HEK293T (cell line): ENCODE data around the gene MID2.

Experiments
- ARNT ChIP-seq: fragments of 450-650 bp; IDR thresholded peaks from 2 replicates; pipeline ENCODE4 v1.6.1; 2017; ENCODE audit warnings: mild to moderate bottlenecking
- BHLHE40 ChIP-seq: fragments of 450-650 bp; IDR thresholded peaks from 2 replicates; pipeline ENCODE4 v1.6.1; 2016; ENCODE audit warnings: mild to moderate bottlenecking, moderate library complexity, borderline replicate concordance
- CTBP1 ChIP-seq: fragments of 450-650 bp; IDR thresholded peaks from 2 replicates; pipeline ENCODE4 v1.6.1; 2016; ENCODE audit warnings: borderline replicate concordance
- FOXA1 ChIP-seq: fragments of 450-650 bp; IDR thresholded peaks from 2 replicates; pipeline ENCODE4 v1.6.1; 2016; ENCODE audit warnings: mild to moderate bottlenecking
- FOXK2 ChIP-seq: fragments of 450-650 bp; IDR thresholded peaks from 2 replicates; pipeline ENCODE4 v1.6.1; 2016; ENCODE audit warnings: mild to moderate bottlenecking
- HDGF ChIP-seq: fragments of 450-650 bp; IDR thresholded peaks from 2 replicates; pipeline ENCODE4 v1.6.1; 2017; ENCODE audit warnings: antibody characterized with exemption, borderline replicate concordance
- L3MBTL2 ChIP-seq: fragments of 450-650 bp; conservative IDR thresholded peaks from 2 replicates; pipeline ENCODE4 v1.6.1; 2016; ENCODE audit warnings: mild to moderate bottlenecking
- LEF1 ChIP-seq: fragments of 450-650 bp; IDR thresholded peaks from 2 replicates; pipeline ENCODE4 v1.6.1; 2017; ENCODE audit warnings: mild to moderate bottlenecking, borderline replicate concordance
- NFRKB ChIP-seq: fragments of 450-650 bp; IDR thresholded peaks from 2 replicates; pipeline ENCODE4 v1.6.1; 2016; ENCODE audit warnings: mild to moderate bottlenecking, moderate library complexity
- SP1 ChIP-seq: fragments of 450-650 bp; IDR thresholded peaks from 2 replicates; pipeline ENCODE4 v1.6.1; 2017
- SUZ12 ChIP-seq: fragments of 450-650 bp; IDR thresholded peaks from 2 replicates; pipeline ENCODE4 v1.6.1; 2016; ENCODE audit warnings: mild to moderate bottlenecking
- TARDBP ChIP-seq: fragments of 450-650 bp; IDR thresholded peaks from 2 replicates; pipeline ENCODE4 v1.6.1; 2016
- TF ChIP-seq, protein P1 (sequence below): fragments of 450-650 bp; IDR thresholded peaks from 2 replicates; pipeline ENCODE4 v1.6.1; 2016

DNA sequence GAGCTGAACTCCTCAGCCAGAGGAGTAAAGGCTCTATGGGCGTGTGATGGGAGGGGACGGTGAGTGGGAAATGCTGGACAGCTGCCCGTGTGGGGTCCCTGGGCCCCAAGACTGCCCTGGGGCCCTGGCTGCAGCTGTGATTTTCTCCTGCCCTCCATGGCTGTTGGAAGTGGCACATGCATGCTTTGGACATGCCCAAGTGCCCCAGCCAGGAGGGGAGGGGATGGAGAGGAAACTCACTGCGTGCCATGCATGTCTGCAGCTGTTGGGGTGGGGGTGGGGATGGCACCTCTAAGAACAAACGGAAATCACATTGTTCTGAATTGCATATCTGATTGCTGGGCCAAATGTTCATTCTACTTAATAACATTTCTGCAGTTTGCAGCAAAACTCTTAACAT, 52.4 kb downstream of the MID2 start:
- TF ChIP-seq FOXK2 (no peak), SP1 (no peak), BHLHE40 (no peak), HDGF (no peak), ARNT (no peak), FOXA1 (no peak), NFRKB (no peak), TARDBP (no peak), SUZ12 (no peak), L3MBTL2 (no peak), CTBP1 (no peak), LEF1 (no peak)
- TF ChIP-seq, protein P1, sequence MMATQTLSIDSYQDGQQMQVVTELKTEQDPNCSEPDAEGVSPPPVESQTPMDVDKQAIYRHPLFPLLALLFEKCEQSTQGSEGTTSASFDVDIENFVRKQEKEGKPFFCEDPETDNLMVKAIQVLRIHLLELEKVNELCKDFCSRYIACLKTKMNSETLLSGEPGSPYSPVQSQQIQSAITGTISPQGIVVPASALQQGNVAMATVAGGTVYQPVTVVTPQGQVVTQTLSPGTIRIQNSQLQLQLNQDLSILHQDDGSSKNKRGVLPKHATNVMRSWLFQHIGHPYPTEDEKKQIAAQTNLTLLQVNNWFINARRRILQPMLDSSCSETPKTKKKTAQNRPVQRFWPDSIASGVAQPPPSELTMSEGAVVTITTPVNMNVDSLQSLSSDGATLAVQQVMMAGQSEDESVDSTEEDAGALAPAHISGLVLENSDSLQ: no peak
